KG1 (cell line): ENCODE data around the gene BNIP1.
A peak's percentile ranks its signal among the peaks of the same experiment; 100 is the strongest.

ENCODE experiments used
- DNase-seq: peaks from one replicate; lab custom pipeline; 2025; lab: John Stamatoyannopoulos, UW

Gene BNIP1

GRCh38 chr5:173165177-173166016, 21.1 kb downstream of the BNIP1 start:
- no peak for DNase-seq

- no peak for DNase-seq
Observed at GRCh38 chr5:173172166-173172565, 27.8 kb downstream of the BNIP1 start.

- DNase-seq, result no peak
Observed at GRCh38 chr5:173175523-173175922, 31.2 kb downstream of the BNIP1 start.

GRCh38 chr5:173178369-173178910, 34.1 kb downstream of the BNIP1 start:
- no peak for DNase-seq

DNA sequence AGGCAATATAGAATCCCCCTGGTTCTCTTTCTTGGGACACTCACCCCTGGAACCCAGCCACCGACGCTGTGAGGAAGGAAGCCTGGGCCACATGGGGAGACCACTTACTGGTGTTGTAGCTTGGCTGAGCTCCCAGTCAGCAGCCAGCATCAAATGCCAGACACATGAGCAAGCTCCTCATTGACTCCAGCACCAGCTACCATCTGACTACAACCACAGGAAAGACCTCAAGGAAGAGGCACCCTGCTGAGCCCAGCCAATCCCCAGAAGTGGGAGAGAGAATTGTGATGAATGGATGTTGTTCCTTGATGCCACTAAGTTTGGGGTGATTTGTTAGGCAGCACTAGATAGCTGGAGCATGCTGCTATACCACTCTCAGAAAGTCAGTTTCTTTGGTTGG, 36.0 kb downstream of the BNIP1 start:
- no peak for DNase-seq

GRCh38 chr5:173187054-173187743, 42.9 kb downstream of the BNIP1 start:
- no peak for DNase-seq

GRCh38 chr5:173188280-173188679, 43.9 kb downstream of the BNIP1 start:
- no peak for DNase-seq

DNA sequence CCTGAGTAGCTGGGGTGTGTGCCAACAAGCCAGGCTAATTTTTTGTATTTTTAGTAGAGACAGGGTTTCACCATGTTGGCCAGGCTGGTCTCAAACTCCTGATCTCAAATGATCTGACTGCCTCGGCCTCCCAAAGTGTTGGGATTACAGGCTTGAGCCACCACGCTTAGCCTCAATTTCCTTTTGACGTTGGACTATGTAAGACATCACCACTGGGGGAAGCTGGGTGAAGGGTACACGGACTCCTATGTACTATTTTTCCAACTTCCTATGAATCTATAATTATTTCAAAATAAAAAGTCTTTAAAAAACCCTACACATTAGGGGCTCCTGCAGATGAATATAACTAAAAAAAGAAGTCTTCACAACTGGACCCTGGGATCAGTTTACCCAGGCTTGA, 46.7 kb downstream of the BNIP1 start:
- no peak for DNase-seq

DNA sequence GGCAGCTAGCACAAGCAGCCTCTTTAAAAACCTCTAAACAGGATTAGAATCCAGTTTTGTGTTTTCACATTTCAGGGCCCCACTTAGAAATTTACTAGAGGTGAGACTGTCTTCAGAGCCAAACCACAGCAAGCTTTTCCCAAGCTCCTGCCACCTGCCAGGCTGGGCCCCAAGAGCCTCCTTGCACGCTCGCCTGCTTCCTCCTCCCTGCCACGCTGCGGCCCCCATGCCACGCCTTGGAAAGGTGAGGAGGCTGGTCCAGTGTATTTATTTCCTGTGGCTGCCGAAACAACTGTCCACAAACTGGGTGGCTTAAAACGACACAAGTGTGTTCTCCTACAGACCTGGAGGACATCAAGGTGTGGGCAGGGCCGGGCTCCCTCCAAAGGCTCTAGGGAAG, 47.2 kb downstream of the BNIP1 start:
- DNase-seq, result no peak

- DNase-seq, result no peak
Observed at GRCh38 chr5:173192561-173192960, 48.2 kb downstream of the BNIP1 start.

DNA sequence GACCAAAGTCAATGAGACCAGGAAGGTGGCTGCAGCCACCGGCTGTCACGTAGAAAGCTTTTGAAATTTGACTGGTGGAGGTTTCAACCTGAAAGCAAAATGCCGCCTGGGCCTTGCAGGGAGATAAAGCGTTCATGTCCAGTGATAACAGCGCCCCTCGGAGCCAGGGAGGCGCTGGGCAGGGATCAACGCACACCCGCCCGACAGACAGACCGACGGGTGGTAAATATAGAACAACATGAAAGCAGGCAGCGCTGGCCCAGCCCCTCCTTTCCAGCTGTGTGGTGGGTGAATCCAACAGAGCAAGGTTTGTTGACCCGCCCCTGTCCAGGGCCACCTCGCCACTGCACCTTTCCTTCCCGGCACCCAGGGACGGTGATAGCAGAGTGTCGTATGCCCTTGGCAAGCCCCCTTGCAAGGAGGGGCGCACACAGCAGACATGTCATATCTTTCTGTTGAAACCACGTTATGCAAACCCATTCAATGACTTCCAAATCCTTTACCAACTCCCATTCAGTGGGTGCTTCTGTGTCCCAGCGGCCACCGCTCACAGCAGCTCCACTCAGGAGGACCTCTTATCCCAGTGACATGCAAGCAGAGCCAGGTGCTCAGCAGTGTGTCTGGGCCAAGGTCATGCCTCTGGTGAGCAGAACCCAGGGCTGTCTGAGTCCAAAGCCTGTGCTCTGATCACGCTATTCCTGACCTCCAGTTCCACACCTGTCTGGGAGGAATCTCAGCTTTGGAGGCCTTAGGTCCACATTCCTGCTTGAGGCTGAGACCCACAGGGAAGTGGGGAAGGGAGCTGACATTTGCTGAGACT, 52.0 kb downstream of the BNIP1 start:
- no peak for DNase-seq

- DNase-seq, result no peak
Observed at GRCh38 chr5:173197375-173197891, 53.1 kb downstream of the BNIP1 start.

DNA sequence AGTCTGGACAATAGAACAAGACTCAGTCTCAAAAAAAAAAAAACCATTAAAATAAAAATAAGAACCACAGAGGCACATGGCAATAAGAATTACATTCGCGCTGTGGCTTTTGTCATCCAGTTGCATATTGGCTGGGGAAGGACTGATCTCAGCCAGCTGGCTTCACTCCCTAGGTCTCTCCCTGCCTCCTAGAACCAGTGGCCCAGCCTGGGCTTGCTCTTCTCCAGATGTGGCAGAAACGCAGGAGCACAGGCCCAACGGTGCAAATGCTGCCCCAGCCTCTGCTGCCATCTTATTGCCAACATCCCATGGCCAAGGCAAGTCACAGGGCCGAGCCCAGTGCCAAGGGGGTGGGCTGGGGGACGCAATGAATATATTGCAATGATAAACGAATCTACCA, 53.7 kb downstream of the BNIP1 start:
- no peak for DNase-seq

DNA sequence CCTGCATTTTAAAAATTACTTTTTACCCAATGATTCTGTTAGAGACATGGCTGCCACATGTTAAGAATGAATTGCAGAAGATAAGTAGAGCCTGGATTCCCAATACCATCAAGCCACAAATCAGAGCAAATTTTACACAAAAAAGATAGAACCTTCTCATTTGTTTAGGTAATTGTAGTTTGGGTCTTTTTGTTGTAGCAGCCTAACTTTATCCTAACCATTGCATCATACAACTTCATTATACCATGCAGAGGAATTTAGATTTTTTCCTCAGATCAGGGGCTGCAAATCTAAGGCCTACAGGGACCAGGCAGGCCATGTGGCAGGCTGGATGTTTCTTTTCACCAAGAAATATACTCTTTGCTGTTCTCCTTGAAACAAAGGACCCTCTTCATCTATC, 56.0 kb downstream of the BNIP1 start:
- DNase-seq, result no peak

DNA sequence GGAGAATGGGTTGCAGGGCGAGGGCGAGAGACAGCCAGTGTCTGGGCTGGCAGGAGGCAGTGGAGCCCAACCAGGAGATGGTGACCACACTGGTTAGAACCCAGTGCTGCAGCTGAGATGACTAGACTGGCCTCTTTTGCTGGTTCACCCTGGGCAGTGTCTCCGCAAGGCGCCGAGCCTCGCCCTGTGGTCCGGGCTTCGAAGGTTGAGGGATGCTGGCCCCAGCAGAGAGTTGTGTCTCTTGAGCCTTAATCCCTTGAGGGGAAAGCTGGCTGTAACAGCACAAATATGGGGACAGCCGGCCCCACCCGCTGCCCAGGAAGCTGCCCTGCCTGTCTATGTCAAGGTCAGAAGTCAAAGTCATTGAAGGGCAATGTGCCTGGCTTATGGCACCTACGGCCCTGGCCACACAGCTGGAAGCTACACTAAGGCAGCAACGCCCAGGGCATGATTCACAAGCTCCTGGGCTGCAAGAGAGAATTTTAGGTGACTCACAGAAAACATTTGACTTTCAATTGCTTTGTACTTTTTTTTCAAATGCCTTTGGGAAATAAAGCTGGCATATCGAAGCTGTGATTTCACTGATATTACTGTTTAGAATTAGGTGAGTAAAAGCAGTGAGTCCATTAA, 57.4 kb downstream of the BNIP1 start:
- DNase-seq, result no peak

DNA sequence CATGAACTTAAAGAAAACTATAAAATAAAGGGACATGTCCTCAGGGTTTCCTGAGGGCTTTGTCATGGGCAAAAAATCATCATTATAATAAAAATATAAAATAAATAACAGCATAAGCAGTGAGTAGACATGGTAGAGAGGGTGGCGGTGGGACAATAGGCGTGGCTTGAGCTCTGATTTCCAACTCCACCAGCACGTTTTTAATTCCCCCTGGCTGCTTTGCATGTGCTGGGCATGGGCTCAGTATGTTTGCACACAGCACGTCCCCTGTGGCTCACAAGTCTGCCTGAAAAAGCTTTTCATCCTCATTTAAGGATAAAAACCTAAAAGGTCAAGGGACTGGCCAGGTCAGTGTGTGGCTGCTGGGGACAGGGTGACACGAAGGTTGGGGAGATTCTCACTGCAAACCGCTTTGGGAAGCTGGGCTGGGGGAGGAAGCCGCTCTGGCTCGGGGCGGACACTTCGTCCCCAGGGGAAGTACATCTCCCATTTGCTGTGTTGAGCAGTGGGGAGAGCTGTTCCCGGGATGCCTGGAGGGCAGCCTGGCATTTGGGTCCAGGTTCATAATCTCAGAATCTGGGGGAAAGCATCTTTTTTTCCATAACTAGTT, 58.0 kb downstream of the BNIP1 start:
- no peak for DNase-seq

- DNase-seq, result peak; percentile 19
Observed at GRCh38 chr5:173204185-173204979, 60.1 kb downstream of the BNIP1 start.

GRCh38 chr5:173205916-173206315, 61.6 kb downstream of the BNIP1 start:
- DNase-seq, result no peak

- DNase-seq, result no peak
Observed at GRCh38 chr5:173208296-173208695, 64.0 kb downstream of the BNIP1 start.

DNA sequence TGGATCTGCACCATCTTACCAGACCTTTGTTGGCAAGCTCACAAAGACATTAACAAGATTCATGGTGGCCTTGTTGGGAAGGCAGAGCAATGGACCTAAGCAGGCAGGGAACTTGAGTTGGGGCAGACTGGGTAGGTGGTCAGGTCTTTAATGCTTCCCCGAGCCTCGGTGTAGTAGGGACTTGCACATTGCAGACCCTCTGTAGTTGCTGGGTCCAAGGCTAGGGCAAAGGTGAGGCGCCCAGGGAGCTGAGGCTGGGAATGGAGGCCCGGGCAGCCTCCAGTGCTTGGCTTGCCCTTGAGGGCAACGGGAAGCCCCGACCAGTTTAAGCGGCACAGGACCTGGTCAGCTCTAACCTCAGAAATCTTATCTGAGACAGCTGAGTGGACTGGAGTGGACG, 66.5 kb downstream of the BNIP1 start:
- DNase-seq, result no peak
